ENCODE measurements around the gene TSHR.

TSHR gene

DNA sequence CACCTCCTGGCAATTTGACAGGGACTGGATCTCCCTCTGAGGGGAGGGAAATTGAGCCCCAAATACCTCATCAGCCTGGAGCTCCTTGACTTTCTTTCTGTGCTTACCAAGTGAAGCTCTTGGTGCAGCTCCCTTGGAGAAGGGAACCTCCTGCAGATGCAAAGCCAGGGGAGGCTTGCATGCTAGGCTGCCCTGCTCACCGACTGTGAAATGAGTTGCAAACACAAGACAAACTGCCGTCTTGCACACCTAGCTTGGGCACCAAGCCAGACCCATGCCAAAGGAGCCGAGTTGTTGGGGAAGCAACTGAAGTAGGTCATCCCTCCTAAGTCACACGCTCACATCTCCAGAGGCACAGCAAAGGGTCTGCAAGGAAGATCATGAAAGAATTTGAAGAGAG is 170.1 kb downstream of the TSHR start:
- no peak for TF ChIP-seq EP300 (IDR thresholded peaks at IDR 0.05; ENCODE audit: borderline replicate concordance)
- TF ChIP-seq NFIC (IDR thresholded peaks at IDR 0.05), result no peak
- TF ChIP-seq EGR1 (IDR thresholded peaks at IDR 0.05), result no peak
- no peak for TF ChIP-seq TEAD4 (IDR thresholded peaks at IDR 0.05)
- TF ChIP-seq YY1 (IDR thresholded peaks at IDR 0.05; ENCODE audit: low read depth), result no peak
- TF ChIP-seq TCF12 (IDR thresholded peaks at IDR 0.05; ENCODE audit: low read depth), result no peak
- no peak for TF ChIP-seq TAF1 (IDR thresholded peaks at IDR 0.05; ENCODE audit: low read depth)
- TF ChIP-seq, protein P1, sequence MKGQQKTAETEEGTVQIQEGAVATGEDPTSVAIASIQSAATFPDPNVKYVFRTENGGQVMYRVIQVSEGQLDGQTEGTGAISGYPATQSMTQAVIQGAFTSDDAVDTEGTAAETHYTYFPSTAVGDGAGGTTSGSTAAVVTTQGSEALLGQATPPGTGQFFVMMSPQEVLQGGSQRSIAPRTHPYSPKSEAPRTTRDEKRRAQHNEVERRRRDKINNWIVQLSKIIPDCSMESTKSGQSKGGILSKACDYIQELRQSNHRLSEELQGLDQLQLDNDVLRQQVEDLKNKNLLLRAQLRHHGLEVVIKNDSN (IDR thresholded peaks at IDR 0.05), result no peak
- no peak for TF ChIP-seq CEBPB (IDR thresholded peaks at IDR 0.05)
- no peak for TF ChIP-seq FOXM1 (IDR thresholded peaks at IDR 0.05; ENCODE audit: borderline replicate concordance, low read depth)
- no peak for TF ChIP-seq CREB1 (IDR thresholded peaks at IDR 0.05; ENCODE audit: low read depth)
- TF ChIP-seq, protein P2, sequence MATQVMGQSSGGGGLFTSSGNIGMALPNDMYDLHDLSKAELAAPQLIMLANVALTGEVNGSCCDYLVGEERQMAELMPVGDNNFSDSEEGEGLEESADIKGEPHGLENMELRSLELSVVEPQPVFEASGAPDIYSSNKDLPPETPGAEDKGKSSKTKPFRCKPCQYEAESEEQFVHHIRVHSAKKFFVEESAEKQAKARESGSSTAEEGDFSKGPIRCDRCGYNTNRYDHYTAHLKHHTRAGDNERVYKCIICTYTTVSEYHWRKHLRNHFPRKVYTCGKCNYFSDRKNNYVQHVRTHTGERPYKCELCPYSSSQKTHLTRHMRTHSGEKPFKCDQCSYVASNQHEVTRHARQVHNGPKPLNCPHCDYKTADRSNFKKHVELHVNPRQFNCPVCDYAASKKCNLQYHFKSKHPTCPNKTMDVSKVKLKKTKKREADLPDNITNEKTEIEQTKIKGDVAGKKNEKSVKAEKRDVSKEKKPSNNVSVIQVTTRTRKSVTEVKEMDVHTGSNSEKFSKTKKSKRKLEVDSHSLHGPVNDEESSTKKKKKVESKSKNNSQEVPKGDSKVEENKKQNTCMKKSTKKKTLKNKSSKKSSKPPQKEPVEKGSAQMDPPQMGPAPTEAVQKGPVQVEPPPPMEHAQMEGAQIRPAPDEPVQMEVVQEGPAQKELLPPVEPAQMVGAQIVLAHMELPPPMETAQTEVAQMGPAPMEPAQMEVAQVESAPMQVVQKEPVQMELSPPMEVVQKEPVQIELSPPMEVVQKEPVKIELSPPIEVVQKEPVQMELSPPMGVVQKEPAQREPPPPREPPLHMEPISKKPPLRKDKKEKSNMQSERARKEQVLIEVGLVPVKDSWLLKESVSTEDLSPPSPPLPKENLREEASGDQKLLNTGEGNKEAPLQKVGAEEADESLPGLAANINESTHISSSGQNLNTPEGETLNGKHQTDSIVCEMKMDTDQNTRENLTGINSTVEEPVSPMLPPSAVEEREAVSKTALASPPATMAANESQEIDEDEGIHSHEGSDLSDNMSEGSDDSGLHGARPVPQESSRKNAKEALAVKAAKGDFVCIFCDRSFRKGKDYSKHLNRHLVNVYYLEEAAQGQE (IDR thresholded peaks at IDR 0.05; ENCODE audit: low read depth), result no peak
- no peak for TF ChIP-seq RAD21 (IDR thresholded peaks at IDR 0.05; ENCODE audit: low read depth)
- no peak for TF ChIP-seq ZBTB7A (IDR thresholded peaks at IDR 0.05; ENCODE audit: low read depth)

DNA sequence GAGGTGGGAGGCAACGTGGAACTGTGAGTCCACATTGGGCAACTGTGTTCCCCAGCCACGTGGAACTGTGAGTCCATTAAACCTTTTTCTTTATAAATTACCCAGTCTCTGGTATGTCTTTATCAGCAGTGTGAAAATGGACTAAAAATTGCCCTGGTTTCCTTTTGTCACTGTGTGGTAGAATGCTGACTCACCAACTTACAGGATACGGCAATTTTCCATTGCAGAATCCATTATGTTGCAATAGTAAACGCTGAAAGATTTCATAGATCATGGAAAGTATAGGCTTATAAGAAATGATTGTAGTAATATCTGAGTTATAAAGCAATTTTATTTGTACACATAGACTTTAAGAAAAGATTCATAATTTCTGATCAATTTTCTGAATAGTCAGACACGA is 172.4 kb downstream of the TSHR start:
- TF ChIP-seq, protein P3, sequence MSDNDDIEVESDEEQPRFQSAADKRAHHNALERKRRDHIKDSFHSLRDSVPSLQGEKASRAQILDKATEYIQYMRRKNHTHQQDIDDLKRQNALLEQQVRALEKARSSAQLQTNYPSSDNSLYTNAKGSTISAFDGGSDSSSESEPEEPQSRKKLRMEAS (IDR thresholded peaks at IDR 0.05), result no peak
- TF ChIP-seq, protein P1 (IDR thresholded peaks at IDR 0.05), result no peak
- no peak for TF ChIP-seq EP300 (IDR thresholded peaks at IDR 0.05; ENCODE audit: borderline replicate concordance)
- TF ChIP-seq, protein P2 (IDR thresholded peaks at IDR 0.05; ENCODE audit: low read depth), result no peak
- no peak for TF ChIP-seq CREB1 (IDR thresholded peaks at IDR 0.05; ENCODE audit: low read depth)
- TF ChIP-seq TAF1 (IDR thresholded peaks at IDR 0.05; ENCODE audit: low read depth), result no peak
- TF ChIP-seq NFIC (IDR thresholded peaks at IDR 0.05), result no peak
- TF ChIP-seq EGR1 (IDR thresholded peaks at IDR 0.05), result no peak
- TF ChIP-seq CEBPB (IDR thresholded peaks at IDR 0.05), result no peak
- no peak for TF ChIP-seq RAD21 (IDR thresholded peaks at IDR 0.05; ENCODE audit: low read depth)
- no peak for TF ChIP-seq FOXM1 (IDR thresholded peaks at IDR 0.05; ENCODE audit: borderline replicate concordance, low read depth)

DNA sequence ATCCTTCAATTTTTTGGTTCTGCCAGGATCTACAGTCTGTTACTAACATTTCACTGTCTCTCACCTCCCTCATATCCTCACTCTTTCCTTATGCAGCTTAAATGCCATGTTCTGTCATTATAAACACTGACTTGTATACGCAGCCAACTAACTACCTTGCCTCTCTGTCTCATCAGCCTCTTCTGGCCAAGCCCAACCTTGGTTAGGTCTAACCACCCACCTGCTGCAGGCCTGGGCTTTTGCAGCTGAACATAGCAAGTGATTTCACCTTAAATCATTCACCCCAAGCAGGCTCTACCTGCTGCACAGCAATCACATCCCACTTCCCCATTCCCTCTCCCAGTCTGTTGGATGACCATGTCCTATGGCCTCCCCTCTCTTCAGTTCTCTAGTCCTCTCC is 173.8 kb downstream of the TSHR start:
- TF ChIP-seq, protein P2 (IDR thresholded peaks at IDR 0.05; ENCODE audit: low read depth), result no peak
- TF ChIP-seq RAD21 (IDR thresholded peaks at IDR 0.05; ENCODE audit: low read depth) (no peak), ZBTB7A (IDR thresholded peaks at IDR 0.05; ENCODE audit: low read depth) (no peak), NFIC (IDR thresholded peaks at IDR 0.05) (no peak), TAF1 (IDR thresholded peaks at IDR 0.05; ENCODE audit: low read depth) (no peak), EP300 (IDR thresholded peaks at IDR 0.05; ENCODE audit: borderline replicate concordance) (no peak), TEAD4 (IDR thresholded peaks at IDR 0.05) (no peak), EGR1 (IDR thresholded peaks at IDR 0.05) (no peak), YY1 (IDR thresholded peaks at IDR 0.05; ENCODE audit: low read depth) (no peak)
- TF ChIP-seq, protein P1 (IDR thresholded peaks at IDR 0.05), result no peak

DNA sequence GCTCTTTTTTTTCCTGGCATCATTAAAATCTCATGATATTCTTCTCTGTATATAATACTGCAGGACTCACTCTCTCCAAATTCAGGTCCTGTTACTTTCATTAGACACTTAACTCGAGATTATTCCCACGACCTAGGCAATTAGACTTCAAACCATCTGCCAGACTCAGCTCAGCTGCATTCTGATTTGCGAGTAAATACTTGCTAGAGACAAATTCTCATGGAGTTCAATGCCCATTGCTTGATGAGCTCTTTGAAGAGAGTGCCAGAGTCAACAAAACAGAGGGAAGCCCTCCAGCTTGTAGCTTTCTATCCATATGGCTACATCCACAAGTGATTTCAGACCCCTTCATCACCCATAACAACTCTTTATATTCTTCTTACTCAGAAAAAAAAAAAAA is 177.0 kb downstream of the TSHR start:
- TF ChIP-seq TEAD4 (IDR thresholded peaks at IDR 0.05) (no peak), ZBTB7A (IDR thresholded peaks at IDR 0.05; ENCODE audit: low read depth) (no peak), TAF1 (IDR thresholded peaks at IDR 0.05; ENCODE audit: low read depth) (no peak), CREB1 (IDR thresholded peaks at IDR 0.05; ENCODE audit: low read depth) (no peak), FOXM1 (IDR thresholded peaks at IDR 0.05; ENCODE audit: borderline replicate concordance, low read depth) (no peak), YY1 (IDR thresholded peaks at IDR 0.05; ENCODE audit: low read depth) (no peak), TCF12 (IDR thresholded peaks at IDR 0.05; ENCODE audit: low read depth) (no peak), EP300 (IDR thresholded peaks at IDR 0.05; ENCODE audit: borderline replicate concordance) (no peak), NFIC (IDR thresholded peaks at IDR 0.05) (no peak)
- TF ChIP-seq, protein P2 (IDR thresholded peaks at IDR 0.05; ENCODE audit: low read depth), result no peak
- TF ChIP-seq, protein P1 (IDR thresholded peaks at IDR 0.05), result no peak

Data from Ishikawa (cell line).